Activated CD4-positive, alpha-beta T cell treated with anti-CD3 and anti-CD28 coated beads, Interleukin-2, amount 50 U/mL, for 4 hours (primary cell): ENCODE results near the gene SLC22A4.
A peak's percentile ranks its signal among the peaks of the same experiment; 100 is the strongest.

Experiments
- DNase-seq, 2 experiments: peaks; one replicate each; pipeline ENCODE4 v3.0.0-alpha.2; 2020

SLC22A4 gene

GRCh38 chr5:132378580-132378979, 84.4 kb downstream of the SLC22A4 start:
- no peak for DNase-seq

GRCh38 chr5:132380047-132380446, 85.9 kb downstream of the SLC22A4 start:
- no peak for DNase-seq

GRCh38 chr5:132380741-132381140, 86.5 kb downstream of the SLC22A4 start:
- DNase-seq: no peak

GRCh38 chr5:132381614-132382013, 87.4 kb downstream of the SLC22A4 start:
- no peak for DNase-seq

GRCh38 chr5:132383261-132383660, 89.1 kb downstream of the SLC22A4 start:
- no peak for DNase-seq

- DNase-seq: no peak
These were observed 89.8 kb downstream of the SLC22A4 start for GRCh38 chr5:132383984-132384383.

- DNase-seq: no peak
These were observed 90.4 kb downstream of the SLC22A4 start for GRCh38 chr5:132384506-132385050.

- peak; percentile 55 to 65 for DNase-seq
These were observed 91.3 kb downstream of the SLC22A4 start for GRCh38 chr5:132385326-132386105.

GRCh38 chr5:132386644-132387286, 92.6 kb downstream of the SLC22A4 start:
- peak; percentile 74 for DNase-seq

- no peak for DNase-seq
These were observed 93.5 kb downstream of the SLC22A4 start for GRCh38 chr5:132387640-132388117.

- no peak for DNase-seq
These were observed 94.3 kb downstream of the SLC22A4 start for GRCh38 chr5:132388244-132389050.

- no peak for DNase-seq
These were observed 94.8 kb downstream of the SLC22A4 start for GRCh38 chr5:132389051-132389331.

- DNase-seq: peak in 1 of 2 experiments; percentile 33
These were observed 95.5 kb downstream of the SLC22A4 start for GRCh38 chr5:132389585-132390286.

- no peak for DNase-seq
These were observed 97.1 kb downstream of the SLC22A4 start for GRCh38 chr5:132391247-132391646.

GRCh38 chr5:132391870-132392269, 97.7 kb downstream of the SLC22A4 start:
- no peak for DNase-seq

GRCh38 chr5:132392411-132392810, 98.2 kb downstream of the SLC22A4 start:
- no peak for DNase-seq

GRCh38 chr5:132392978-132393825, 99.0 kb downstream of the SLC22A4 start:
- no peak for DNase-seq
